Measurements from ENCODE around the gene NRXN3. TPM values are rescaled to one million over a fixed set of nuclear protein-coding genes. Genes with fewer than 3 reads are reported as not detected.

Gene NRXN3
- total and polyA plus RNA-seq, 4 donors, result 1.5 to 16.6 (median 7.7) TPM

GRCh38 chr14:79426103-79426755 is 1256.1 kb downstream of the NRXN3 start:
- H3K36me3 ChIP-seq (ENCODE audit: control insufficient read depth in 1 of 2, insufficient read depth in 2 of 2, low read length in 1 of 2), result no peaks in the 10 kb centered on the region
- no peak overlapping the region for H3K4me3 ChIP-seq (ENCODE audit: low read length in 2 of 2)
- ATAC-seq (ENCODE audit: low FRiP score), result no peak
- H3K9me3 ChIP-seq (ENCODE audit: control insufficient read depth, low read length), result no peaks in the 10 kb centered on the region
- no peak overlapping the region for H3K27ac ChIP-seq (ENCODE audit: low read depth in 1 of 2, low read length in 2 of 2)
- no peak for DNase-seq
- H3K4me1 ChIP-seq (ENCODE audit: control insufficient read depth in 1 of 2, insufficient read depth in 2 of 2, low read length in 2 of 2), result no peaks in the 10 kb centered on the region
- H3K27me3 ChIP-seq (ENCODE audit: control insufficient read depth in 1 of 2, insufficient read depth in 2 of 2, low read length in 1 of 2), result no peaks in the 10 kb centered on the region
- intact Hi-C loops (cut with DNase I), result no loop called here
- 69 to 72% methylated on average over 4 of the region's 4 CpGs for WGBS, 2 donors

- no peak overlapping the region for H3K4me3 ChIP-seq (ENCODE audit: low read length in 2 of 2)
- 62 to 75% methylated on average over 3 of the region's 3 CpGs for WGBS, 2 donors
- intact Hi-C loops (cut with DNase I), result no loop called here
- H3K27me3 ChIP-seq (ENCODE audit: control insufficient read depth in 1 of 2, insufficient read depth in 2 of 2, low read length in 1 of 2), result no peaks in the 10 kb centered on the region
- peaks cover 0 to 2% of the 10 kb centered on the region in 2 donors for H3K4me1 ChIP-seq (ENCODE audit: control insufficient read depth in 1 of 2, insufficient read depth in 2 of 2, low read length in 2 of 2)
- H3K27ac ChIP-seq (ENCODE audit: low read depth in 1 of 2, low read length in 2 of 2), result no peak overlapping the region
- ATAC-seq (ENCODE audit: low FRiP score), result no peak
- DNase-seq, result no peak
- H3K9me3 ChIP-seq (ENCODE audit: control insufficient read depth, low read length), result no peaks in the 10 kb centered on the region
- H3K36me3 ChIP-seq (ENCODE audit: control insufficient read depth in 1 of 2, insufficient read depth in 2 of 2, low read length in 1 of 2), result no peaks in the 10 kb centered on the region
These were observed 1262.5 kb downstream of the NRXN3 start for GRCh38 chr14:79432640-79433039.

- ATAC-seq (ENCODE audit: low FRiP score) (no peak), DNase-seq (no peak)
- H3K36me3 ChIP-seq (ENCODE audit: control insufficient read depth in 1 of 2, insufficient read depth in 2 of 2, low read length in 1 of 2), result no peaks in the 10 kb centered on the region
- intact Hi-C loops (cut with DNase I), result no loop called here
- H3K4me1 ChIP-seq (ENCODE audit: control insufficient read depth in 1 of 2, insufficient read depth in 2 of 2, low read length in 2 of 2), result peaks cover 2% of the 10 kb centered on the region in 2 donors
- 53 to 66% methylated on average over 1 of the region's 1 CpG for WGBS, 2 donors
- H3K9me3 ChIP-seq (ENCODE audit: control insufficient read depth, low read length), result no peaks in the 10 kb centered on the region
- H3K27me3 ChIP-seq (ENCODE audit: control insufficient read depth in 1 of 2, insufficient read depth in 2 of 2, low read length in 1 of 2), result no peaks in the 10 kb centered on the region
- H3K27ac ChIP-seq (ENCODE audit: low read depth in 1 of 2, low read length in 2 of 2), result no peak overlapping the region
- H3K4me3 ChIP-seq (ENCODE audit: low read length in 2 of 2), result no peak overlapping the region
These were observed 1266.2 kb downstream of the NRXN3 start for GRCh38 chr14:79436335-79436734.

GRCh38 chr14:79437951-79438350 is 1267.8 kb downstream of the NRXN3 start:
- Histone ChIP-seq H3K9me3 (ENCODE audit: control insufficient read depth, low read length) (no peaks in the 10 kb centered on the region), H3K4me1 (ENCODE audit: control insufficient read depth in 1 of 2, insufficient read depth in 2 of 2, low read length in 2 of 2) (peaks cover 2% of the 10 kb centered on the region in 2 donors), H3K36me3 (ENCODE audit: control insufficient read depth in 1 of 2, insufficient read depth in 2 of 2, low read length in 1 of 2) (no peaks in the 10 kb centered on the region), H3K4me3 (ENCODE audit: low read length in 2 of 2) (no peak overlapping the region), H3K27me3 (ENCODE audit: control insufficient read depth in 1 of 2, insufficient read depth in 2 of 2, low read length in 1 of 2) (no peaks in the 10 kb centered on the region), H3K27ac (ENCODE audit: low read depth in 1 of 2, low read length in 2 of 2) (no peak overlapping the region)
- intact Hi-C loops (cut with DNase I), result no loop called here
- no peak for DNase-seq
- WGBS, 2 donors, result 61 to 69% methylated on average over 7 of the region's 7 CpGs
- no peak for ATAC-seq (ENCODE audit: low FRiP score)

- H3K4me3 ChIP-seq (ENCODE audit: low read length in 2 of 2), result no peak overlapping the region
- H3K36me3 ChIP-seq (ENCODE audit: control insufficient read depth in 1 of 2, insufficient read depth in 2 of 2, low read length in 1 of 2), result no peaks in the 10 kb centered on the region
- H3K4me1 ChIP-seq (ENCODE audit: control insufficient read depth in 1 of 2, insufficient read depth in 2 of 2, low read length in 2 of 2), result peaks cover 2% of the 10 kb centered on the region in 2 donors
- 95 to 96% methylated on average over 3 of the region's 3 CpGs for WGBS, 2 donors
- DNase-seq (no peak), ATAC-seq (ENCODE audit: low FRiP score) (no peak)
- H3K27ac ChIP-seq (ENCODE audit: low read depth in 1 of 2, low read length in 2 of 2), result no peak overlapping the region
- H3K9me3 ChIP-seq (ENCODE audit: control insufficient read depth, low read length), result no peaks in the 10 kb centered on the region
- no peaks in the 10 kb centered on the region for H3K27me3 ChIP-seq (ENCODE audit: control insufficient read depth in 1 of 2, insufficient read depth in 2 of 2, low read length in 1 of 2)
- intact Hi-C loops (cut with DNase I), result no loop called here
These were observed 1268.6 kb downstream of the NRXN3 start for GRCh38 chr14:79438696-79439342.

- no peak overlapping the region for H3K27ac ChIP-seq (ENCODE audit: low read depth in 1 of 2, low read length in 2 of 2)
- ATAC-seq (ENCODE audit: low FRiP score) (no peak), DNase-seq (no peak)
- no peaks in the 10 kb centered on the region for H3K9me3 ChIP-seq (ENCODE audit: control insufficient read depth, low read length)
- H3K27me3 ChIP-seq (ENCODE audit: control insufficient read depth in 1 of 2, insufficient read depth in 2 of 2, low read length in 1 of 2), result no peaks in the 10 kb centered on the region
- H3K4me1 ChIP-seq (ENCODE audit: control insufficient read depth in 1 of 2, insufficient read depth in 2 of 2, low read length in 2 of 2), result peaks cover 0 to 2% of the 10 kb centered on the region in 2 donors
- H3K4me3 ChIP-seq (ENCODE audit: low read length in 2 of 2), result no peak overlapping the region
- intact Hi-C loops (cut with DNase I), result no loop called here
- WGBS, 2 donors, result 26 to 33% methylated on average over 5 of the region's 5 CpGs
- H3K36me3 ChIP-seq (ENCODE audit: control insufficient read depth in 1 of 2, insufficient read depth in 2 of 2, low read length in 1 of 2), result no peaks in the 10 kb centered on the region
These were observed 1272.6 kb downstream of the NRXN3 start for GRCh38 chr14:79442786-79443185.

- ATAC-seq (ENCODE audit: low FRiP score), result no peak
- no peaks in the 10 kb centered on the region for H3K4me1 ChIP-seq (ENCODE audit: control insufficient read depth in 1 of 2, insufficient read depth in 2 of 2, low read length in 2 of 2)
These were observed 1273.4 kb downstream of the NRXN3 start for GRCh38 chr14:79443602-79444001.

GRCh38 chr14:79448960-79449359 is 1278.8 kb downstream of the NRXN3 start:
- intact Hi-C loops (cut with DNase I), result no loop called here
- H3K27me3 ChIP-seq (ENCODE audit: control insufficient read depth in 1 of 2, insufficient read depth in 2 of 2, low read length in 1 of 2), result no peaks in the 10 kb centered on the region
- H3K9me3 ChIP-seq (ENCODE audit: control insufficient read depth, low read length), result no peaks in the 10 kb centered on the region
- peaks cover 0 to 3% of the 10 kb centered on the region in 2 donors for H3K4me1 ChIP-seq (ENCODE audit: control insufficient read depth in 1 of 2, insufficient read depth in 2 of 2, low read length in 2 of 2)
- no peak for DNase-seq
- ATAC-seq (ENCODE audit: low FRiP score), result no peak
- no peak overlapping the region for H3K27ac ChIP-seq (ENCODE audit: low read depth in 1 of 2, low read length in 2 of 2)
- no peak overlapping the region for H3K4me3 ChIP-seq (ENCODE audit: low read length in 2 of 2)
- H3K36me3 ChIP-seq (ENCODE audit: control insufficient read depth in 1 of 2, insufficient read depth in 2 of 2, low read length in 1 of 2), result no peaks in the 10 kb centered on the region
- WGBS, 2 donors, result 81 to 83% methylated on average over 6 of the region's 6 CpGs

More at GRCh38 chr14:79443602-79444001, 1273.4 kb downstream of the NRXN3 start:
- DNase-seq, result no peak
- intact Hi-C loops (cut with DNase I), result no loop called here
- H3K27ac ChIP-seq (ENCODE audit: low read depth in 1 of 2, low read length in 2 of 2), result no peak overlapping the region
- no peaks in the 10 kb centered on the region for H3K36me3 ChIP-seq (ENCODE audit: control insufficient read depth in 1 of 2, insufficient read depth in 2 of 2, low read length in 1 of 2)
- no peaks in the 10 kb centered on the region for H3K27me3 ChIP-seq (ENCODE audit: control insufficient read depth in 1 of 2, insufficient read depth in 2 of 2, low read length in 1 of 2)
- no peak overlapping the region for H3K4me3 ChIP-seq (ENCODE audit: low read length in 2 of 2)
- no peaks in the 10 kb centered on the region for H3K9me3 ChIP-seq (ENCODE audit: control insufficient read depth, low read length)

GRCh38 chr14:79451601-79452000 is 1281.4 kb downstream of the NRXN3 start:
- Histone ChIP-seq H3K4me1 (ENCODE audit: control insufficient read depth in 1 of 2, insufficient read depth in 2 of 2, low read length in 2 of 2) (peaks cover 0 to 3% of the 10 kb centered on the region in 2 donors), H3K4me3 (ENCODE audit: low read length in 2 of 2) (no peak overlapping the region), H3K36me3 (ENCODE audit: control insufficient read depth in 1 of 2, insufficient read depth in 2 of 2, low read length in 1 of 2) (no peaks in the 10 kb centered on the region), H3K27ac (ENCODE audit: low read depth in 1 of 2, low read length in 2 of 2) (no peak overlapping the region), H3K9me3 (ENCODE audit: control insufficient read depth, low read length) (no peaks in the 10 kb centered on the region), H3K27me3 (ENCODE audit: control insufficient read depth in 1 of 2, insufficient read depth in 2 of 2, low read length in 1 of 2) (no peaks in the 10 kb centered on the region)
- intact Hi-C loops (cut with DNase I), result no loop called here
- 82 to 89% methylated on average over 3 of the region's 3 CpGs for WGBS, 2 donors
- DNase-seq (no peak), ATAC-seq (ENCODE audit: low FRiP score) (no peak)
